IMR-90 (cell line): ENCODE measurements around the gene FAM168A. TPM values are rescaled to one million over a fixed set of nuclear protein-coding genes. Genes with fewer than 3 reads are reported as not detected.

Experiments used
- ATAC-seq: fragments of 200-7000 bp; cut with Tn5 transposase; 2 replicates; pipeline ENCODE4 v1.9.1; 2020; ENCODE audit warnings: low read depth, mild to moderate bottlenecking, moderate library complexity
- BruUV-seq: library from RNA; stranded (reverse); fragments of 400-500 nt; replicated peaks from 2 replicates; lab custom pipeline; 2021; lab: Mats Ljungman, UMichigan
- CTCF ChIA-PET: fragments of 300-600 bp; formaldehyde crosslinking; extraction: SDS; loops from one replicate; lab custom pipeline; 2021; ENCODE audit warnings: antibody characterized with exemption; lab: Yijun Ruan, JAX
- POLR2A ChIA-PET: fragments of 300-600 bp; sonication (Branson Sonifier 250); formaldehyde crosslinking; loops from one replicate; lab custom pipeline; 2022; ENCODE audit warnings: antibody characterized with exemption; ENCODE audit not compliant: unreplicated experiment; lab: Charles Lee
- DNase-seq: peaks from one replicate; pipeline ENCODE4 v3.0.0; 2013
- H2AFZ ChIP-seq: replicated peaks from 2 replicates; pipeline ENCODE3; 2013; ENCODE audit warnings: low read length, mild to moderate bottlenecking; ENCODE audit not compliant: poor library complexity
- H2AK5ac ChIP-seq: 2 replicates; pipeline ENCODE4 v1.6.1; 2013; ENCODE audit warnings: low read depth, low read length, inconsistent platforms
- H2AK9ac ChIP-seq: replicated peaks from 2 replicates; pipeline ENCODE3; 2013; ENCODE audit warnings: mild to moderate bottlenecking, low read depth, low read length, moderate library complexity; ENCODE audit not compliant: poor library complexity
- H2BK120ac ChIP-seq: 2 replicates; pipeline ENCODE4 v1.6.1; 2013; ENCODE audit warnings: low read depth, low read length, inconsistent platforms
- H2BK15ac ChIP-seq: 3 replicates; pipeline ENCODE4 v1.6.1; 2013; ENCODE audit warnings: low read depth, low read length, inconsistent platforms
- H2BK20ac ChIP-seq: 2 replicates; pipeline ENCODE4 v1.6.1; 2013; ENCODE audit warnings: low read depth, mild to moderate bottlenecking, inconsistent platforms, low read length, moderate library complexity
- H2BK5ac ChIP-seq: 2 replicates; pipeline ENCODE4 v1.6.1; 2013; ENCODE audit warnings: mild to moderate bottlenecking, low read depth, low read length, inconsistent platforms; ENCODE audit not compliant: poor library complexity, severe bottlenecking
- H3K14ac ChIP-seq: replicated peaks from 2 replicates; pipeline ENCODE4 v1.6.1; 2013; ENCODE audit warnings: low read depth, low read length, inconsistent platforms
- H3K18ac ChIP-seq: 2 replicates; pipeline ENCODE4 v1.6.1; 2013; ENCODE audit warnings: low read depth, low read length, control low read depth
- H3K23ac ChIP-seq: 2 replicates; pipeline ENCODE4 v1.6.1; 2013; ENCODE audit warnings: low read depth, low read length, inconsistent platforms
- H3K27ac ChIP-seq: 2 replicates; pipeline ENCODE4 v1.5.1; 2013; ENCODE audit warnings: mild to moderate bottlenecking, control low read depth, low read length; ENCODE audit not compliant: insufficient read depth
- H3K27me3 ChIP-seq: 2 replicates; pipeline ENCODE4 v1.6.1; 2013; ENCODE audit warnings: low read length; ENCODE audit not compliant: control insufficient read depth, insufficient read depth
- H3K36me3 ChIP-seq: 2 replicates; pipeline ENCODE4 v1.6.1; 2013; ENCODE audit warnings: low read length, mixed read lengths; ENCODE audit not compliant: control insufficient read depth, insufficient read depth
- H3K4ac ChIP-seq: 2 replicates; pipeline ENCODE4 v1.6.1; 2013; ENCODE audit warnings: low read depth, low read length, inconsistent platforms
- H3K4me1 ChIP-seq: 2 replicates; pipeline ENCODE4 v1.6.1; 2013; ENCODE audit warnings: low read length, mixed read lengths; ENCODE audit not compliant: control insufficient read depth, insufficient read depth
- H3K4me2 ChIP-seq: 2 replicates; pipeline ENCODE4 v1.6.1; 2013; ENCODE audit warnings: low read depth, mild to moderate bottlenecking, control low read depth, low read length, moderate library complexity
- H3K4me3 ChIP-seq: 2 replicates; pipeline ENCODE4 v1.5.1; 2013; ENCODE audit warnings: low read depth, mild to moderate bottlenecking, control low read depth, low read length, moderate library complexity; ENCODE audit not compliant: insufficient read depth
- H3K56ac ChIP-seq: 2 replicates; pipeline ENCODE4 v1.6.1; 2013; ENCODE audit warnings: low read length, inconsistent platforms; ENCODE audit not compliant: insufficient read depth; ENCODE audit errors: extremely low read depth
- H3K79me1 ChIP-seq, 2 experiments: 2 replicates each; pipeline ENCODE4 v1.6.1; 2013; ENCODE audit warnings: low read length in 2 of 2, inconsistent platforms in 1 of 2, low read depth in 1 of 2
- H3K9ac ChIP-seq: 2 replicates; pipeline ENCODE4 v1.6.1; 2013; ENCODE audit warnings: low read depth, low read length, control low read depth
- H3K9me1 ChIP-seq: 2 replicates; pipeline ENCODE4 v1.6.1; 2013; ENCODE audit warnings: low read length, inconsistent platforms; ENCODE audit not compliant: insufficient read depth
- H3K9me3 ChIP-seq: 2 replicates; pipeline ENCODE4 v1.6.1; 2013; ENCODE audit warnings: low read length; ENCODE audit not compliant: control insufficient read depth, insufficient read depth
- H4K20me1 ChIP-seq: 2 replicates; pipeline ENCODE4 v1.6.1; 2013; ENCODE audit warnings: low read length, inconsistent platforms; ENCODE audit not compliant: insufficient read depth
- H4K5ac ChIP-seq: 2 replicates; pipeline ENCODE4 v1.6.1; 2013; ENCODE audit warnings: mild to moderate bottlenecking, low read depth, low read length, control low read depth
- H4K8ac ChIP-seq, 2 experiments: 2 replicates each; pipeline ENCODE4 v1.6.1; 2013; ENCODE audit warnings: low read depth in 2 of 2, low read length in 2 of 2, control low read depth in 1 of 2, inconsistent platforms in 1 of 2
- H4K91ac ChIP-seq: 2 replicates; pipeline ENCODE4 v1.6.1; 2013; ENCODE audit warnings: low read depth, low read length, inconsistent platforms; ENCODE audit not compliant: insufficient read depth
- BHLHE40 ChIP-seq: fragments of 150-350 bp; IDR thresholded peaks from 2 replicates; pipeline ENCODE4 v1.6.1; 2016; ENCODE audit warnings: mild to moderate bottlenecking, low read depth, low read length
- CEBPB ChIP-seq: IDR thresholded peaks from 2 replicates; pipeline ENCODE4 v1.6.1; 2012; ENCODE audit warnings: low read depth, low read length, improper control_type of control experiment
- CHD1 ChIP-seq: IDR thresholded peaks from 2 replicates; pipeline ENCODE4 v1.6.1; 2012; ENCODE audit warnings: low read depth, low read length, improper control_type of control experiment
- CTCF ChIP-seq: conservative IDR thresholded peaks from 2 replicates; pipeline ENCODE4 v1.5.1; 2012; ENCODE audit warnings: mild to moderate bottlenecking, low read depth, low read length, improper control_type of control experiment
- FOS ChIP-seq: fragments of 150-350 bp; IDR thresholded peaks from 2 replicates; pipeline ENCODE4 v1.6.1; 2016; ENCODE audit warnings: low read depth, low read length
- MAFK ChIP-seq: IDR thresholded peaks from 2 replicates; pipeline ENCODE4 v1.6.1; 2012; ENCODE audit warnings: low read depth, low read length, improper control_type of control experiment
- MAZ ChIP-seq: IDR thresholded peaks from 2 replicates; pipeline ENCODE4 v1.6.1; 2012; ENCODE audit warnings: low read depth, mild to moderate bottlenecking, low read length, improper control_type of control experiment, moderate library complexity, borderline replicate concordance
- MXI1 ChIP-seq: IDR thresholded peaks from 2 replicates; pipeline ENCODE4 v1.6.1; 2012; ENCODE audit warnings: low read depth, mild to moderate bottlenecking, low read length, moderate library complexity, borderline replicate concordance
- NFE2L2 ChIP-seq: fragments of 150-350 bp; IDR thresholded peaks from 2 replicates; pipeline ENCODE4 v1.6.1; 2016; ENCODE audit warnings: low read depth, mild to moderate bottlenecking, low read length
- POLR2A ChIP-seq: IDR thresholded peaks from 2 replicates; pipeline ENCODE4 v1.6.1; 2012; ENCODE audit warnings: mild to moderate bottlenecking, low read depth, low read length
- RAD21 ChIP-seq: IDR thresholded peaks from 2 replicates; pipeline ENCODE4 v1.6.1; 2012; ENCODE audit warnings: low read length, improper control_type of control experiment
- RCOR1 ChIP-seq: IDR thresholded peaks from 2 replicates; pipeline ENCODE4 v1.6.1; 2012; ENCODE audit warnings: mild to moderate bottlenecking, low read length, improper control_type of control experiment; ENCODE audit not compliant: insufficient replicate concordance
- RFX5 ChIP-seq: IDR thresholded peaks from 2 replicates; pipeline ENCODE4 v1.8.0; 2012; ENCODE audit warnings: low read depth, mild to moderate bottlenecking, low read length, moderate library complexity
- SMC3 ChIP-seq: fragments of 150-350 bp; IDR thresholded peaks from 2 replicates; pipeline ENCODE4 v1.6.1; 2016; ENCODE audit warnings: low read depth, mild to moderate bottlenecking, antibody characterized with exemption, low read length, moderate library complexity
- WGBS, 2 experiments: methylation state at CpG; one replicate each; pipeline versions ENCODE4 v1.1.5 to v1.1.7; 2013; ENCODE audit warnings: missing lambda C conversion rate in 2 of 2; ENCODE audit not compliant: insufficient read length in 1 of 2; ENCODE audit errors: extremely low coverage in 2 of 2; 5-methylcytosine and 5-hydroxymethylcytosine counted together
- dilution Hi-C: fragments of 300-500 bp; cut with HindIII; formaldehyde crosslinking; loops from one replicate; pipeline ENCODE4 v1.14.3; 2018; ENCODE audit warnings: low sequenced_read_pairs; ENCODE audit not compliant: unreplicated experiment
- in situ Hi-C: fragments of 300-500 bp; cut with MboI; formaldehyde crosslinking; loops from 3 replicates; pipeline ENCODE4 v1.14.3; 2019; ENCODE audit warnings: low sequenced_read_pairs, inconsistent platforms, mixed read lengths
- intact Hi-C: fragments of 100-400 bp; cut with micrococcal nuclease; formaldehyde crosslinking; loops from 2 replicates; pipeline ENCODE4 v1.10.0; 2022
- polyA plus RNA-seq, 3 experiments: library from polyadenylated mRNA; depleted of rRNA; stranded (reverse); fragments of >200 nt; gene quantifications; 2 replicates each; pipeline ENCODE4 v1.2.3, GENCODE V29; 2012; ENCODE audit warnings: low replicate concordance in 1 of 3
- total RNA-seq: library from RNA; depleted of rRNA; stranded (reverse); fragments of >200 nt; gene quantifications from 2 replicates; pipeline ENCODE4 v1.2.3, GENCODE V29; 2012
- TF ChIP-seq, protein P1 (sequence below): fragments of 150-350 bp; IDR thresholded peaks from 2 replicates; pipeline ENCODE4 v1.6.1; 2016; ENCODE audit warnings: low read depth, mild to moderate bottlenecking, low read length, moderate library complexity, borderline replicate concordance
- TF ChIP-seq, protein P2 (sequence below): fragments of 150-350 bp; IDR thresholded peaks from 2 replicates; pipeline ENCODE4 v1.6.1; 2017; ENCODE audit warnings: mild to moderate bottlenecking, antibody characterized with exemption, low read length, low read depth

FAM168A gene
- total and polyA plus RNA-seq, 2 of the 4 experiments (the other 2 are of a cell fraction): 13.1 to 22.8 TPM

DNA sequence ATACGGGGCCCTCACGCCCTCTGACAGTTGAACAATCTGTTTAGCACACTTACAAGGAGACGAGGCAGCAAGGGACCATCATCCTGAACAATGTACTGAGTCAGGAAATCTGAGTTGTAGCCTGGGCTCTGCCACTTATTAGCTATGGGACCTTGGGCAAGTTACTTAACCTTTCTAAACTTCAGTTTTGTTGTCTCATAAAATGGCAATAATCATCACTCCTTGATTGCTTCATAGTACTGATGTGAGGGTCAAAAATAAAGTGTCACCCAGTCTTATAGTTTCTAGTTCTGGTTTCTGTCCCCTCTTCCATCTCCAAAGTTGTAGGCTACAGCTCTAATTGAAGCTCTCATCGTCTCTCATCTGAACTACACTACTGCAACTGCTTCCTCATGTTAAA, 175.0 kb downstream of the FAM168A start:
- in situ Hi-C loops (no loop called here), intact Hi-C loops (no loop called here), dilution Hi-C loops (no loop called here)
- no peaks in the 10 kb centered on the region; the same call in 1 of the 2 replicates for H4K20me1 ChIP-seq
- H2AK9ac ChIP-seq: no peak overlapping the region
- no peak overlapping the region for H2BK5ac ChIP-seq
- no peak overlapping the region for H4K8ac ChIP-seq
- no peak overlapping the region for H3K14ac ChIP-seq
- BruUV-seq: no TSS peak
- H3K4me1 ChIP-seq: peaks cover 9% of the 10 kb centered on the region
- no peak overlapping the region for H2AK5ac ChIP-seq
- no peak overlapping the region for H3K4ac ChIP-seq
- H4K91ac ChIP-seq: no peak overlapping the region
- peaks cover 6% of the 10 kb centered on the region for H3K36me3 ChIP-seq
- no peak overlapping the region for H4K5ac ChIP-seq
- no peak overlapping the region for H2BK20ac ChIP-seq
- POLR2A ChIA-PET: no interaction called here
- WGBS, 2 experiments: 84% methylated on average over 2 of the region's 4 CpGs; no CpG with 5 or more reads in 1 of the 2 experiments
- no peak overlapping the region for H3K4me2 ChIP-seq
- H2BK120ac ChIP-seq: no peak overlapping the region
- H3K9me3 ChIP-seq: no peaks in the 10 kb centered on the region
- H3K27ac ChIP-seq: no peak overlapping the region
- CTCF ChIA-PET: interaction anchor here (0.5 to 0.9 kb wide), 2 partner anchors 228 to 238 kb away, joined by 3 to 4 read pairs; no protein-coding TSS in a partner anchor
- peaks cover 11% of the 10 kb centered on the region for H3K9me1 ChIP-seq
- no peak overlapping the region for H3K18ac ChIP-seq
- peaks cover 8 to 26% of the 10 kb centered on the region in 2 experiments; a peak in 2 of 4 replicates for H3K79me1 ChIP-seq
- H3K23ac ChIP-seq: no peak overlapping the region
- no peak overlapping the region for H2AFZ ChIP-seq
- DNase-seq (no peak), ATAC-seq (no peak)
- H2BK15ac ChIP-seq: no peak overlapping the region
- no peak overlapping the region for H3K9ac ChIP-seq
- H3K56ac ChIP-seq: no peak overlapping the region
- H3K27me3 ChIP-seq: no peaks in the 10 kb centered on the region
- TF ChIP-seq POLR2A (no peak), FOS (no peak), CEBPB (no peak), MAFK (no peak), CTCF (no peak), MXI1 (no peak), RFX5 (no peak), BHLHE40 (no peak), CHD1 (no peak), RCOR1 (no peak), NFE2L2 (no peak), MAZ (no peak), SMC3 (no peak), RAD21 (no peak)
- TF ChIP-seq, protein P1, sequence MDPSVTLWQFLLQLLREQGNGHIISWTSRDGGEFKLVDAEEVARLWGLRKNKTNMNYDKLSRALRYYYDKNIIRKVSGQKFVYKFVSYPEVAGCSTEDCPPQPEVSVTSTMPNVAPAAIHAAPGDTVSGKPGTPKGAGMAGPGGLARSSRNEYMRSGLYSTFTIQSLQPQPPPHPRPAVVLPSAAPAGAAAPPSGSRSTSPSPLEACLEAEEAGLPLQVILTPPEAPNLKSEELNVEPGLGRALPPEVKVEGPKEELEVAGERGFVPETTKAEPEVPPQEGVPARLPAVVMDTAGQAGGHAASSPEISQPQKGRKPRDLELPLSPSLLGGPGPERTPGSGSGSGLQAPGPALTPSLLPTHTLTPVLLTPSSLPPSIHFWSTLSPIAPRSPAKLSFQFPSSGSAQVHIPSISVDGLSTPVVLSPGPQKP: no peak
- TF ChIP-seq, protein P2, sequence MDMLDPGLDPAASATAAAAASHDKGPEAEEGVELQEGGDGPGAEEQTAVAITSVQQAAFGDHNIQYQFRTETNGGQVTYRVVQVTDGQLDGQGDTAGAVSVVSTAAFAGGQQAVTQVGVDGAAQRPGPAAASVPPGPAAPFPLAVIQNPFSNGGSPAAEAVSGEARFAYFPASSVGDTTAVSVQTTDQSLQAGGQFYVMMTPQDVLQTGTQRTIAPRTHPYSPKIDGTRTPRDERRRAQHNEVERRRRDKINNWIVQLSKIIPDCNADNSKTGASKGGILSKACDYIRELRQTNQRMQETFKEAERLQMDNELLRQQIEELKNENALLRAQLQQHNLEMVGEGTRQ: no peak
- no peak overlapping the region for H3K4me3 ChIP-seq
